GM19035 (cell line): ENCODE measurements around the gene JAK2.

ENCODE experiments used
- ATAC-seq: cut with Tn5 transposase; IDR thresholded peaks from one replicate; pipeline ENCODE4 v1.9.1; 2021; ENCODE audit not compliant: unreplicated experiment

The JAK2 gene

GRCh38 chr9:5122516-5122915, 137.4 kb downstream of the JAK2 start:
- no peak for ATAC-seq

GRCh38 chr9:5140151-5140550, 155.1 kb downstream of the JAK2 start:
- no peak for ATAC-seq

- no peak for ATAC-seq
Observed at GRCh38 chr9:5144217-5144616, 159.1 kb downstream of the JAK2 start.

GRCh38 chr9:5146241-5146640, 161.2 kb downstream of the JAK2 start:
- ATAC-seq = no peak
